B cell (primary cell): Measurements from ENCODE around the gene ERLIN1.

ENCODE experiments used
- EZH2 ChIP-seq: IDR thresholded peaks from 2 replicates; pipeline ENCODE4 v1.6.1; 2012; ENCODE audit warnings: borderline replicate concordance, low read depth, mild to moderate bottlenecking, moderate library complexity, low read length; ENCODE audit not compliant: insufficient read depth, poor library complexity, severe bottlenecking
- TF ChIP-seq, protein P1 (sequence below): fragments of 200-600 bp; IDR thresholded peaks from one replicate; pipeline ENCODE4 v1.8.0; 2022; ENCODE audit warnings: antibody characterized with exemption, mild to moderate bottlenecking

DNA sequence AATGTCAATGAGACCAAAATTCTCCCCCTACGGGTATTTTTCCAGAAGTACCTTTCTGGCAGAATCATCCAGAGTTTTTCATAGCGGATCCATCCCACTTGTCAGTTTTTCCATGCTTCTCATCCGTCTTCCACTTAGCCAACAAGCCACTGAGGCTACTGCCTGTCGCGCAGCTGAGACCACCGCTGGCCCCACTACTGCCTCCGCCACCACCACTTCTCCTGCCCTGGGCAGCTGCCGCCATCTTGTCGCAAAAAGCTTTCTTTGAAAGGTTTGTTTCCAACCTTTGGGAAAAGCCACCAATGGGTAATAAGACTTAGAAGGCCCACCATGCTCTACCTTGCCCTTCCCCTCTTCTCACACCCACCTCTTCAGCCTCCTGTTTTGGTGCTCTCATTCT, 42.1 kb downstream of the ERLIN1 start:
- TF ChIP-seq EZH2 = no peak
- TF ChIP-seq, protein P1, sequence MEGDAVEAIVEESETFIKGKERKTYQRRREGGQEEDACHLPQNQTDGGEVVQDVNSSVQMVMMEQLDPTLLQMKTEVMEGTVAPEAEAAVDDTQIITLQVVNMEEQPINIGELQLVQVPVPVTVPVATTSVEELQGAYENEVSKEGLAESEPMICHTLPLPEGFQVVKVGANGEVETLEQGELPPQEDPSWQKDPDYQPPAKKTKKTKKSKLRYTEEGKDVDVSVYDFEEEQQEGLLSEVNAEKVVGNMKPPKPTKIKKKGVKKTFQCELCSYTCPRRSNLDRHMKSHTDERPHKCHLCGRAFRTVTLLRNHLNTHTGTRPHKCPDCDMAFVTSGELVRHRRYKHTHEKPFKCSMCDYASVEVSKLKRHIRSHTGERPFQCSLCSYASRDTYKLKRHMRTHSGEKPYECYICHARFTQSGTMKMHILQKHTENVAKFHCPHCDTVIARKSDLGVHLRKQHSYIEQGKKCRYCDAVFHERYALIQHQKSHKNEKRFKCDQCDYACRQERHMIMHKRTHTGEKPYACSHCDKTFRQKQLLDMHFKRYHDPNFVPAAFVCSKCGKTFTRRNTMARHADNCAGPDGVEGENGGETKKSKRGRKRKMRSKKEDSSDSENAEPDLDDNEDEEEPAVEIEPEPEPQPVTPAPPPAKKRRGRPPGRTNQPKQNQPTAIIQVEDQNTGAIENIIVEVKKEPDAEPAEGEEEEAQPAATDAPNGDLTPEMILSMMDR = no peak
